HEK293 (cell line): ENCODE measurements around the gene DNAJC2.

Experiments
- CTCF ChIA-PET: fragments of 350-600 bp; formaldehyde crosslinking; extraction: SDS; loops from one replicate; lab custom pipeline; 2021; ENCODE audit warnings: antibody characterized with exemption; lab: Yijun Ruan, JAX
- POLR2A ChIA-PET: fragments of 300-600 bp; formaldehyde crosslinking; extraction: SDS; loops from one replicate; lab custom pipeline; 2020; ENCODE audit warnings: antibody characterized with exemption, inconsistent platforms; lab: Yijun Ruan, JAX
- H3K27ac ChIP-seq: fragments of 200-500 bp; sonication (Bioruptor generic); 2 replicates; pipeline ENCODE4 v1.5.1; 2014; ENCODE audit warnings: low read depth, low read length, control low read depth, inconsistent platforms; ENCODE audit errors: extremely low read depth
- H3K36me3 ChIP-seq, 2 experiments: fragments of 200-500 bp in 1 of 2; sonication (Bioruptor generic) in 1 of 2; 1 replicate in 1 of 2; 2 replicates in 1 of 2; pipeline ENCODE4 v1.5.1; 2014 to 2017; ENCODE audit warnings: inconsistent platforms in 2 of 2, low read length in 2 of 2; ENCODE audit not compliant: control insufficient read depth in 2 of 2, insufficient read depth in 1 of 2
- H3K4me1 ChIP-seq: fragments of 200-500 bp; sonication (Bioruptor generic); 2 replicates; pipeline ENCODE4 v1.5.1; 2014; ENCODE audit warnings: mild to moderate bottlenecking, low read length, inconsistent platforms; ENCODE audit not compliant: control insufficient read depth, insufficient read depth
- H3K4me3 ChIP-seq: 2 replicates; pipeline ENCODE4 v1.5.1; 2011; ENCODE audit warnings: low read depth, mild to moderate bottlenecking, control low read depth, low read length, moderate library complexity
- H3K9me3 ChIP-seq: fragments of 200-500 bp; sonication (Bioruptor generic); 2 replicates; pipeline ENCODE4 v1.5.1; 2014; ENCODE audit warnings: low read depth, low read length, inconsistent platforms; ENCODE audit not compliant: control insufficient read depth, insufficient read depth
- HOXA7 ChIP-seq: sonication (generic); formaldehyde crosslinking; IDR thresholded peaks from 2 replicates; pipeline ENCODE4 v1.8.1; 2022; ENCODE audit warnings: missing genetic modification reagents, borderline replicate concordance
- KLF8 ChIP-seq: fragments of 450-650 bp; formaldehyde crosslinking; IDR thresholded peaks from 2 replicates; pipeline ENCODE4 v1.5.1; 2016; ENCODE audit warnings: missing biosample characterization, missing genetic modification characterization
- KLF9 ChIP-seq: fragments of 450-650 bp; formaldehyde crosslinking; IDR thresholded peaks from 2 replicates; pipeline ENCODE4 v1.5.1; 2016; ENCODE audit warnings: missing biosample characterization, missing genetic modification characterization, low read depth
- OVOL3 ChIP-seq: fragments of 450-650 bp; formaldehyde crosslinking; IDR thresholded peaks from 2 replicates; pipeline ENCODE4 v1.5.1; 2016; ENCODE audit warnings: missing biosample characterization, missing genetic modification characterization
- SP3 ChIP-seq: fragments of 450-650 bp; formaldehyde crosslinking; IDR thresholded peaks from 2 replicates; pipeline ENCODE4 v1.5.1; 2016; ENCODE audit warnings: missing biosample characterization, missing genetic modification characterization
- ZNF16 ChIP-seq: fragments of 450-650 bp; formaldehyde crosslinking; IDR thresholded peaks from 2 replicates; pipeline ENCODE4 v1.5.1; 2016; ENCODE audit warnings: low read depth, missing biosample characterization, missing genetic modification characterization
- ZNF24 ChIP-seq: fragments of 450-650 bp; formaldehyde crosslinking; IDR thresholded peaks from 2 replicates; pipeline ENCODE4 v1.5.1; 2016; ENCODE audit warnings: missing biosample characterization, missing genetic modification characterization
- ZNF311 ChIP-seq: fragments of 450-650 bp; formaldehyde crosslinking; IDR thresholded peaks from 2 replicates; pipeline ENCODE4 v1.5.1; 2017; ENCODE audit warnings: missing biosample characterization, missing genetic modification characterization, borderline replicate concordance
- ZNF391 ChIP-seq: fragments of 450-650 bp; formaldehyde crosslinking; IDR thresholded peaks from 2 replicates; pipeline ENCODE4 v1.5.1; 2016; ENCODE audit warnings: low read depth, missing biosample characterization, missing genetic modification characterization, borderline replicate concordance
- ZNF423 ChIP-seq: fragments of 450-650 bp; formaldehyde crosslinking; IDR thresholded peaks from 2 replicates; pipeline ENCODE4 v1.5.1; 2016; ENCODE audit warnings: missing biosample characterization, missing genetic modification characterization
- ZNF558 ChIP-seq: fragments of 450-650 bp; formaldehyde crosslinking; IDR thresholded peaks from 2 replicates; pipeline ENCODE4 v1.5.1; 2016; ENCODE audit warnings: missing biosample characterization, missing genetic modification characterization
- ZNF560 ChIP-seq: fragments of 450-650 bp; formaldehyde crosslinking; IDR thresholded peaks from 2 replicates; pipeline ENCODE4 v1.5.1; 2017; ENCODE audit warnings: missing biosample characterization, missing genetic modification characterization, borderline replicate concordance
- ZNF571 ChIP-seq: fragments of 450-650 bp; formaldehyde crosslinking; IDR thresholded peaks from 2 replicates; pipeline ENCODE4 v1.5.0; 2017; ENCODE audit warnings: missing biosample characterization, missing genetic modification characterization
- ZNF777 ChIP-seq: fragments of 450-650 bp; formaldehyde crosslinking; IDR thresholded peaks from 2 replicates; pipeline ENCODE4 v1.5.1; 2017; ENCODE audit warnings: missing biosample characterization, missing genetic modification characterization, borderline replicate concordance
- ZNF792 ChIP-seq: fragments of 450-650 bp; formaldehyde crosslinking; IDR thresholded peaks from 2 replicates; pipeline ENCODE4 v1.5.1; 2016; ENCODE audit warnings: missing biosample characterization, missing genetic modification characterization
- ZSCAN30 ChIP-seq: fragments of 450-650 bp; IDR thresholded peaks from 2 replicates; pipeline ENCODE4 v1.5.1; 2018; ENCODE audit warnings: missing biosample characterization, mild to moderate bottlenecking, missing genetic modification characterization, moderate library complexity
- TF ChIP-seq, protein P1 (sequence below): fragments of 450-650 bp; formaldehyde crosslinking; IDR thresholded peaks from 2 replicates; pipeline ENCODE4 v1.5.1; 2016; ENCODE audit warnings: missing biosample characterization, missing genetic modification characterization
- TF ChIP-seq, protein P2 (sequence below): fragments of 450-650 bp; formaldehyde crosslinking; IDR thresholded peaks from 2 replicates; pipeline ENCODE4 v1.5.1; 2016; ENCODE audit warnings: missing biosample characterization, missing genetic modification characterization
- TF ChIP-seq, protein P3 (sequence below): fragments of 450-650 bp; formaldehyde crosslinking; IDR thresholded peaks from 2 replicates; pipeline ENCODE4 v1.5.1; 2016; ENCODE audit warnings: missing biosample characterization, missing genetic modification characterization, borderline replicate concordance
- TF ChIP-seq, protein P4 (sequence below): fragments of 450-650 bp; formaldehyde crosslinking; IDR thresholded peaks from 2 replicates; pipeline ENCODE4 v1.5.1; 2017; ENCODE audit warnings: missing biosample characterization, mild to moderate bottlenecking, missing genetic modification characterization, moderate library complexity

Gene DNAJC2

DNA sequence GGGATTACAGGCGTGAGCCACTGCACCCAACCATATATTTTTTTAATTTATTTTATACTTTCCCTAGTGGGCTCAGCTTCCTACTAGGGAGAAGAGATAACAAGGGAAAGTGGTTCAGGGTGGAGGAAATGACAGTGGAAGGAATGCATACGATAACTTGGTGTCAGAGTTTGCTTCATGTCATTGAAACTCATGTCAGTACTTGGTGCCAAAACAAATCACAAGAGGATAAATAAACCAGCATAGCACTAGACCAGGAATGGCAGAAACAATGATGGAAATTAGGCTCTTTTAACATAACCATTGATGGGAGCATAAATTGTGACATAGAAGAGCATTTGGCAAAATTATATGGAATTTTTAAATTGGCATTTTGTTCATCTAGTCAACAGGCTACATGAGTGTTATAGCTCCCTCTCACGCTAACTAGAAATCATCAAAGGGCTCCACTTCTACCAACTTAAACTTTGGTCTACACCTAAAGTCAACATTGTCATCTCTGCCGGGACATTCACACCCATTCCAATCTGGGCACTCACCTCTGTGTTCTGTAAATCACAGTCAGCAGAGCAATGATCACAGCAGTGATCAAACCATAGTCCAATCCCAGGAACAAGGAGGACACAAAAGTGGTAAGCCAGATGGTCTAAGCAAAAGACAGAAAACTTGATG is 44.0 kb upstream of the DNAJC2 start (continued):
- TF ChIP-seq ZNF391 (tag by site-specific recombination) (no peak), ZNF311 (no peak)

DNA sequence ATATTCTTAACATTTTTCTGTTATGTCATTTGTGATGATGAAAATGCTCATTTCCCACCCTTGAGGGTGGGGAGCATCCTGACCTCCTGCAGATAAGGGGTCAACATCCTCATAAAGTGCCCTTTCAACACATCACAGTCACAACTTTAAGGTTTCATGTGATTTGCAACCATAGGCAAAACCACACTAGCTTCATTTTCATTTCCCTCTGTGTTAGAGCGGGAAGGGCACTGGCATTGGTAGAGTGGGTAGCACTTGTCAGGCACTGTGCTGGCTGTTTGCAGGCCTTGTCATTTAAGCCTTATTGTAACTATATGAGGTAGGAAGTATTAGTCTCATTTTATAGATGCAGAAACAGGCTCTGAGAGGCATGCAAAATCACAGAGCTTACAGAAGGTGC is 42.7 kb upstream of the DNAJC2 start:
- CTCF ChIA-PET = no interaction called here
- no peak overlapping the region for H3K27ac ChIP-seq
- TF ChIP-seq ZNF560 (tag by site-specific recombination) = no peak
- no peak for TF ChIP-seq ZNF24 (tag by site-specific recombination)
- TF ChIP-seq, protein P1, sequence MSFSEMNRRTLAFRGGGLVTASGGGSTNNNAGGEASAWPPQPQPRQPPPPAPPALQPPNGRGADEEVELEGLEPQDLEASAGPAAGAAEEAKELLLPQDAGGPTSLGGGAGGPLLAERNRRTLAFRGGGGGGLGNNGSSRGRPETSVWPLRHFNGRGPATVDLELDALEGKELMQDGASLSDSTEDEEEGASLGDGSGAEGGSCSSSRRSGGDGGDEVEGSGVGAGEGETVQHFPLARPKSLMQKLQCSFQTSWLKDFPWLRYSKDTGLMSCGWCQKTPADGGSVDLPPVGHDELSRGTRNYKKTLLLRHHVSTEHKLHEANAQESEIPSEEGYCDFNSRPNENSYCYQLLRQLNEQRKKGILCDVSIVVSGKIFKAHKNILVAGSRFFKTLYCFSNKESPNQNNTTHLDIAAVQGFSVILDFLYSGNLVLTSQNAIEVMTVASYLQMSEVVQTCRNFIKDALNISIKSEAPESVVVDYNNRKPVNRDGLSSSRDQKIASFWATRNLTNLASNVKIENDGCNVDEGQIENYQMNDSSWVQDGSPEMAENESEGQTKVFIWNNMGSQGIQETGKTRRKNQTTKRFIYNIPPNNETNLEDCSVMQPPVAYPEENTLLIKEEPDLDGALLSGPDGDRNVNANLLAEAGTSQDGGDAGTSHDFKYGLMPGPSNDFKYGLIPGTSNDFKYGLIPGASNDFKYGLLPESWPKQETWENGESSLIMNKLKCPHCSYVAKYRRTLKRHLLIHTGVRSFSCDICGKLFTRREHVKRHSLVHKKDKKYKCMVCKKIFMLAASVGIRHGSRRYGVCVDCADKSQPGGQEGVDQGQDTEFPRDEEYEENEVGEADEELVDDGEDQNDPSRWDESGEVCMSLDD (tag by site-specific recombination) = no peak
- TF ChIP-seq HOXA7 (CRISPR knock-in tag) = no peak
- TF ChIP-seq, protein P2, sequence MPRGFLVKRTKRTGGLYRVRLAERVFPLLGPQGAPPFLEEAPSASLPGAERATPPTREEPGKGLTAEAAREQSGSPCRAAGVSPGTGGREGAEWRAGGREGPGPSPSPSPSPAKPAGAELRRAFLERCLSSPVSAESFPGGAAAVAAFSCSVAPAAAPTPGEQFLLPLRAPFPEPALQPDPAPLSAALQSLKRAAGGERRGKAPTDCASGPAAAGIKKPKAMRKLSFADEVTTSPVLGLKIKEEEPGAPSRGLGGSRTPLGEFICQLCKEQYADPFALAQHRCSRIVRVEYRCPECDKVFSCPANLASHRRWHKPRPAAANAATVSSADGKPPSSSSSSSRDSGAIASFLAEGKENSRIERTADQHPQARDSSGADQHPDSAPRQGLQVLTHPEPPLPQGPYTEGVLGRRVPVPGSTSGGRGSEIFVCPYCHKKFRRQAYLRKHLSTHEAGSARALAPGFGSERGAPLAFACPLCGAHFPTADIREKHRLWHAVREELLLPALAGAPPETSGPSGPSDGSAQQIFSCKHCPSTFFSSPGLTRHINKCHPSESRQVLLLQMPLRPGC (tag by site-specific recombination) = no peak
- TF ChIP-seq OVOL3 = no peak
- TF ChIP-seq, all 188 proteins: peak for 0
- H3K36me3 ChIP-seq = no peaks in the 10 kb centered on the region
- POLR2A ChIA-PET = no interaction called here
- H3K4me3 ChIP-seq = no peak overlapping the region
- H3K4me1 ChIP-seq = no peaks in the 10 kb centered on the region
- H3K9me3 ChIP-seq = no peaks in the 10 kb centered on the region

DNA sequence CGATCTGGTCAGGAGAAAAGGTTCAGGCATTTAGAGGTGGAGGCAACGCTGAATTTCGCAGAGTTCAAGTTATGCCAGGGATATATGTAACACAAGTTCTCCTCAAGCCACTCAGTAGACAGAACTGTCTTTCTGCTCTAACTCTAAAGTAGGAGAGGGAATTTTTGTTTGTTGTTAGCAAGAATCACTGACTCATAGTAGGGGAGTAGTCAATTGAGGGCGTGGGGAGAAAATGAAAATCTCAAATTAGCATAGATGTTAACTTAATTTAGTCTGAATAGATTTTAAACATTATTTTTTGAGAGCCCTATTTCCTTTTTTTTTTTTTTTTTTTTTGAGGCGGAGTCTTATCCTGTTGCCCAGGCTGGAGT is 37.5 kb upstream of the DNAJC2 start:
- TF ChIP-seq ZNF571 (no peak), ZNF16 (tag by site-specific recombination) (no peak), ZSCAN30 (tag by site-specific recombination) (no peak), ZNF423 (tag by site-specific recombination) (no peak), ZNF777 (tag by site-specific recombination) (no peak), ZNF558 (tag by site-specific recombination) (no peak), ZNF792 (tag by site-specific recombination) (no peak), KLF8 (no peak), SP3 (no peak), KLF9 (tag by site-specific recombination) (no peak), ZNF24 (tag by site-specific recombination) (no peak)
- TF ChIP-seq, protein P3, sequence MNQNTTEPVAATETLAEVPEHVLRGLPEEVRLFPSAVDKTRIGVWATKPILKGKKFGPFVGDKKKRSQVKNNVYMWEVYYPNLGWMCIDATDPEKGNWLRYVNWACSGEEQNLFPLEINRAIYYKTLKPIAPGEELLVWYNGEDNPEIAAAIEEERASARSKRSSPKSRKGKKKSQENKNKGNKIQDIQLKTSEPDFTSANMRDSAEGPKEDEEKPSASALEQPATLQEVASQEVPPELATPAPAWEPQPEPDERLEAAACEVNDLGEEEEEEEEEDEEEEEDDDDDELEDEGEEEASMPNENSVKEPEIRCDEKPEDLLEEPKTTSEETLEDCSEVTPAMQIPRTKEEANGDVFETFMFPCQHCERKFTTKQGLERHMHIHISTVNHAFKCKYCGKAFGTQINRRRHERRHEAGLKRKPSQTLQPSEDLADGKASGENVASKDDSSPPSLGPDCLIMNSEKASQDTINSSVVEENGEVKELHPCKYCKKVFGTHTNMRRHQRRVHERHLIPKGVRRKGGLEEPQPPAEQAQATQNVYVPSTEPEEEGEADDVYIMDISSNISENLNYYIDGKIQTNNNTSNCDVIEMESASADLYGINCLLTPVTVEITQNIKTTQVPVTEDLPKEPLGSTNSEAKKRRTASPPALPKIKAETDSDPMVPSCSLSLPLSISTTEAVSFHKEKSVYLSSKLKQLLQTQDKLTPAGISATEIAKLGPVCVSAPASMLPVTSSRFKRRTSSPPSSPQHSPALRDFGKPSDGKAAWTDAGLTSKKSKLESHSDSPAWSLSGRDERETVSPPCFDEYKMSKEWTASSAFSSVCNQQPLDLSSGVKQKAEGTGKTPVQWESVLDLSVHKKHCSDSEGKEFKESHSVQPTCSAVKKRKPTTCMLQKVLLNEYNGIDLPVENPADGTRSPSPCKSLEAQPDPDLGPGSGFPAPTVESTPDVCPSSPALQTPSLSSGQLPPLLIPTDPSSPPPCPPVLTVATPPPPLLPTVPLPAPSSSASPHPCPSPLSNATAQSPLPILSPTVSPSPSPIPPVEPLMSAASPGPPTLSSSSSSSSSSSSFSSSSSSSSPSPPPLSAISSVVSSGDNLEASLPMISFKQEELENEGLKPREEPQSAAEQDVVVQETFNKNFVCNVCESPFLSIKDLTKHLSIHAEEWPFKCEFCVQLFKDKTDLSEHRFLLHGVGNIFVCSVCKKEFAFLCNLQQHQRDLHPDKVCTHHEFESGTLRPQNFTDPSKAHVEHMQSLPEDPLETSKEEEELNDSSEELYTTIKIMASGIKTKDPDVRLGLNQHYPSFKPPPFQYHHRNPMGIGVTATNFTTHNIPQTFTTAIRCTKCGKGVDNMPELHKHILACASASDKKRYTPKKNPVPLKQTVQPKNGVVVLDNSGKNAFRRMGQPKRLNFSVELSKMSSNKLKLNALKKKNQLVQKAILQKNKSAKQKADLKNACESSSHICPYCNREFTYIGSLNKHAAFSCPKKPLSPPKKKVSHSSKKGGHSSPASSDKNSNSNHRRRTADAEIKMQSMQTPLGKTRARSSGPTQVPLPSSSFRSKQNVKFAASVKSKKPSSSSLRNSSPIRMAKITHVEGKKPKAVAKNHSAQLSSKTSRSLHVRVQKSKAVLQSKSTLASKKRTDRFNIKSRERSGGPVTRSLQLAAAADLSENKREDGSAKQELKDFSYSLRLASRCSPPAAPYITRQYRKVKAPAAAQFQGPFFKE (tag by site-specific recombination) = no peak
- TF ChIP-seq, protein P4, sequence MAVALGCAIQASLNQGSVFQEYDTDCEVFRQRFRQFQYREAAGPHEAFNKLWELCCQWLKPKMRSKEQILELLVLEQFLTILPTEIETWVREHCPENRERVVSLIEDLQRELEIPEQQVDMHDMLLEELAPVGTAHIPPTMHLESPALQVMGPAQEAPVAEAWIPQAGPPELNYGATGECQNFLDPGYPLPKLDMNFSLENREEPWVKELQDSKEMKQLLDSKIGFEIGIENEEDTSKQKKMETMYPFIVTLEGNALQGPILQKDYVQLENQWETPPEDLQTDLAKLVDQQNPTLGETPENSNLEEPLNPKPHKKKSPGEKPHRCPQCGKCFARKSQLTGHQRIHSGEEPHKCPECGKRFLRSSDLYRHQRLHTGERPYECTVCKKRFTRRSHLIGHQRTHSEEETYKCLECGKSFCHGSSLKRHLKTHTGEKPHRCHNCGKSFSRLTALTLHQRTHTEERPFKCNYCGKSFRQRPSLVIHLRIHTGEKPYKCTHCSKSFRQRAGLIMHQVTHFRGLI (tag by site-specific recombination) = no peak
- Histone ChIP-seq H3K4me3 (no peak overlapping the region), H3K9me3 (no peaks in the 10 kb centered on the region), H3K27ac (no peak overlapping the region), H3K36me3 (no peaks in the 10 kb centered on the region), H3K4me1 (no peaks in the 10 kb centered on the region)
- ChIA-PET POLR2A (no interaction called here), CTCF (no interaction called here)
